Hematopoietic multipotent progenitor cell treated with erythropoietin and hydrocortisone succinate and interleukin-3 and kit ligand, for 8 days (in vitro differentiated cells): ENCODE results near the gene C19orf38.
"Not testable (repeated sequence)": the region's sequence is repeated elsewhere in the genome, so short reads cannot be mapped to it uniquely, and the experiment has no call there.

Source experiments
- DNase-seq: peaks from one replicate; pipeline ENCODE4 v3.0.0-alpha.2; 2015

The C19orf38 gene

DNA sequence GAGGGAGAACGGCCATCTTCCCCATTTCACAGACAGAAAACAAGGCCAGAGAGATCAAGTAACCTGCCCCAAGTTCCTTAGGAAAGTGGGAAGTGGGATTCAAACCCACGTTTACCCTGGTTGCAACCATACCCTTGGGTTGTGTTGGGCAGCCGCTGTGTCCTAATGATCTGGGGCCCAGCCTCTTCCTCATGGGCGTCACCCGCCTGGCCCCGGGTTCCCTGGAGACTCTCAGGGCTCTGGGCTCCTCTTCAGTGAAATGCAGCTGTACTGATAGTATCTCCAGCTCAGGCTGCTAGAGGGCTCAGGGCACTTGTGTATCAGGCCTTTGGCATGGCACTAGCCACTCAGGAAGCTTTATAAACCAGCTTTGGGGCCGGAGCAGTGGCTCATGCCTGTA lies 22.0 kb upstream of the C19orf38 start:
- peak; percentile 75 for DNase-seq

DNA sequence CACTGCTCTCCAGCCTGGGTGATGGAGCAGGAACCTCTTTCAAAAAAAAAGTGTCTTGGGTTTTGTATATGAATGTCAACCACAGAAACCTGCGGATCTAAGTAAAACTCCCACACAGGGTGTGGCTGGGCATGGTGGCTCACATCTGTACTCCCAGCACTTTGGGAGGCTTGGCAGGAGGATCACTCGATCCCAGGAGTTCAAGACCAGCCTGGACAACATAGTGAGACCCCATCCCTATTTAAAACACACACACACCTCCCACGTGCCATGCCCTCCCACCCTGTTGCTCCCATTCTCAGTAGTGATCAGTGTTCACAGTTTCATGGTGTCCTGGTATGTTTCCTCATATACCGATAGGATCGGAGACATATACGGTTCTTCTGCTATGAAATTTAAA lies 21.4 kb upstream of the C19orf38 start:
- no peak for DNase-seq

DNA sequence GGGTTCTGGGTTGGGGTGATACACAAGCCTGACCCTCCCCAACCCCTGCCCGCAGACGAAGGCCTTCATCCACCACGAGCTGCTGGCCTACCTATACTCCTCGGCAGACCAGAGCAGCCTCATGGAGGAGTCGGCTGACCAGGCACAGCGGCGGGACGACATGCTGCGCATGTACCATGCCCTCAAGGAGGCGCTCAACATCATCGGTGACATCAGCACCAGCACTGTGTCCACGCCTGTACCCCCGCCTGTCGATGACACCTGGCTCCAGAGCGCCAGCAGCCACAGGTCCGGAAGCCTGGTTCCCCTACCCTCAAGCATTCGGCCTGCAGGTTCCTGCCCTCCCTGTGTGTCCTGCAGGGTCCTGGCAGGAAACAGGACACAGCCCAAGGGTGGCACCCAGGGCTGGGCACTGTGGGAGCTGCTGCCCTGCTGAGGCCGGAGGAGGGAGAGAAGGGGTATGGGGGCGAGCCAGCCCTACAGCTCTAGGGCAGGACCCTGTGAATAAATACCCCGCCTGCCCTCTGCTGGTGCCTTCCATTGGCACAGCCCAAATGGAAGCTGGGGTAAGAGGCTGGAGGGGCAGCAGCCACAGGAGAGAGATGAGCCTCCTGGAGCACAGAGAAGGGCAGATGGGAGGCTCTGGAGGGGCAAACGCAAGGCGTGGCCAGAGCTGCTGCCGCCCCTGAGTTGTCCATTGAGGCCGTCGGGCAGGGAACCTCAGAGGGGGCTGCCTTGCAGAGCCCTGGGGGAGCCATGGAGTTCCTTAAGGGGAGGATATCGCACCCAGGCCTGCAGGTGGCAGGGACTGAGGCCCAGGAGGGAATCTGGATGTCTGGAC lies 19.0 kb upstream of the C19orf38 start:
- DNase-seq: peak; percentile 43

DNA sequence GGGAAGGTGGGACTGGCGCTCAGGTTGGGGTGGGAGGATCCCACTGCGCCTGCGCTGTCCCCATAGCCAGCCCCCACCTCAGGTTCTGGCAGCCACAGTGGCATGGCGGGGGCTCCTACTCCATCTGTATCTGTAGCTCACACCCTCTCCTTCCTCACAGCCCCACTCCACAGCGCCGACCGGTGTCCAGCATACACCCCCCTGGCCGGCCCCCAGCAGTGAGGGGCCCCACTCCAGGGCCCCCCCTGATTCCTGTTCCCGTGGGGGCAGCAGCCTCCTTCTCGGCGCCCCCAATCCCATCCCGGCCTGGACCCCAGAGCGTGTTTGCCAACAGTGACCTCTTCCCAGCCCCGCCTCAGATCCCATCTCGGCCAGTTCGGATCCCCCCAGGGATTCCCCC lies 18.2 kb upstream of the C19orf38 start:
- no peak for DNase-seq

DNA sequence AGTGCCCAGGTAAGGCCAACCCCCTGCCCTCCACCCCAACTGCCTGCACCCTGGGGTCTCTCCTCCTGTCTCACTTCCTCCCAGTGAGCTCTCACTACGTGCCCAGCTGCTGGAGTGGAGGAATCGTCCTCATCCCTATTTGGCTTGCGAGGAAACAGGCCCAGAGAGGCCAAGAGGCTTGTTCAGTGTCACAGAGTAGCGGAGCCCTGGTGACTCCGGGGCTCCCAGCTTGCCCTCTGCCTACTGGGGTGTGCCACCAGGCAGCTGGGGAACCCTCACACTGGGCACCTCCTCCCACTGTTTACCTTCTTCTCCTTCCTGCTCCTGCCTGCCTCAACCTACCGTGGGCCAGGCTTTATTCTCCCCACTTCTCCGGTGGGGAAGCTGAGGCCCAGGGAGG lies 17.8 kb upstream of the C19orf38 start:
- DNase-seq: no peak

DNA sequence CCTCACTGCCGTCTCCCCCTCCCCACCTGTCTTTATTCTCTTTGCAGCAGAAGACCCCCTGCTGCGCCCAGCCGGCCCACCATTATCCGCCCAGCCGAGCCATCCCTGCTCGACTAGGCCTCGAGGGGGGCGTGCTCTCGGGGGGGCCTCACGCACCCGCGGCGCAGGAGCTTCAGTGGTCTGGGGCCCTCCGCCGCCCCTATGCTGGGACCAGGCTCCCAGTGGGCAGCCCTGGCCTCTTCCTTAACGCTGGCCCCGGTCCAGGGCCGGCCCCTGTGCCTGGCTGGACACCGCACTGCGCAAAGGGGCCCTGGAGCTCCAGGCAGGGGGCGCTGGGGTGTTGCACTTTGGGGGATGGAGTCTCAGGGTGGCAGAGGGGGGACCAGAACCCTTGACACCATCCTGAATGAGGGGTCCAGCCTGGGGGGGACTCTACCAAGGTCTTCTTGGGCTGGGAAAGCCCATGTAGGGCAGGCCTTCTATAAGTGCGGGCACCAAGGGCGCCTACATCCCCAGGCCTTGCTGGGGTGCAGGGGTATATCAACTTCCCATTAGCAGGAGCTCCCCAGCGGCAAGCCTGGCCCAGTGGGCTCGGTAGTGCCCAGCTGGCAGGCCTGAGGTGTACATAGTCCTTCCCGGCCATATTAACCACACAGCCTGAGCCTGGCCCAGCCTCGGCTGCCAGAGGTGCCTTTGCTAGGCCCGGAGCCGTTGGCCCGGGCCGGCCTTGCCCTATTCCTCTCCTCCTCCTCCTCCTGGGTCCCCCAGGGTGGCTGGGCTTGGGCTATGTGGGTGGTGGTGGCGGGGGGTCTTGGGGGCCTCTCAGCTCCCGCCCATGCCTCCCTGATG lies 17.1 kb upstream of the C19orf38 start:
- no peak for DNase-seq

DNA sequence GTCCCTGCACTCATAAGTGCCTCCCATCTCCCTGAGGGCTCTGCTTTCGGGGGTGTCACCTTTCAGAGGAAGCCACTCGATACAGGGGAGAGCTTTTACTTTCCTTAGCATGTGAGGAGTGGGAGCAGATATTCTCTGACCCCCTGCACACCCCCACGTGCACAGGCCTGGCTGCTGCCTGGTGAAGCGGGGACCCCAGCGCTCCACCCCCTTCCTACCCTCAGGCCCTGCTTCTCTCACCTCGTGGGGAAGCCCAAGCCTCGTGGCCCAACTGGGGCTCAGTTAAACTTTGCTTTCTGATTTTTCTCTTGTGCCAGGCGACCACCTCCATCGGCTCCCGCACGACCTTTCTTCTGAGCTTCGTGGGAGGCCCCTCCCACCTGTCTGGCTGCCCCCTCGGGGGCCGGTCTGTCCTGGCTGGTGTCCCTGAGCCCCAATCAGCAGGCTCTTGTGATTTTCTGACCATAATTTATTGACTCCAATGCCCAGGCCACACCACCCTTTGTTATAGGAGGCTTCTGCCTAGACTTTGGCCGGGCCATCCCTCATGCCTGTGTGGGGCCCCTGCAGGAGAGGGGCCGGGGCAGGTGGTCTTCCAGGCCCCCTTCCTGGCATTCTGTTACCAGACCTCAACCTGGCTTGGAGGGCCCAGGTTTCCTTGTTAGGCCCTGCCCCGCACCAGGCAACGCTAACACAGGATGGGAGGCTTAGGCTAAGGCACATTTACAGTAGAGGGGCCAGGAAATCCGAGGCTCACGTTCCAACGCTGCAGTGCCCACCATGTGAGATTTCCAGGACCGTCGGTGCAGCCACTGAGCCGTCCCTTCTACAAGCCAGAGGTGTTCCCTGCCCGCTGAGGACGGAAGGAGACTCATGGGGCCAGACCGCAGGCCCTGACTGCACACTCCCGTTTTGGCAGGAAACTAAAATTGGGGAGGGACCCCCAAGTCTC lies 16.0 kb upstream of the C19orf38 start:
- no peak for DNase-seq

DNA sequence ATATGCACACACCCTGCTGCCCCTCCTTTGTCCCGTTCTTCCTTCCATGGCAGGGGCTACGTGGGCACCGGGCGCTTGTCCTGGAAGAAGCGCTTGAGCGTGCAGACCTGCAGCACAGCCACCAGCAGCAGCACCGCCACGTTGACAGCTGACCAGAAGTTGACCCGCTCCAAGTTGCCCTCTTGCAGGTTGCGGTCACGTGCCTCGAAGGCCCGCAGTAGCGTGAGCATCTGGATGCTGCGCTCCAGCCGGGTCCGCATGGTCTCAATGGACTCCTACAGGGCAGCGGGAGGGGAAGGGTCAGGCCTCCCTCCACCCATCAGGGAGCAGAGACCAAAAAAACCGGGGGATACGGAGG lies 15.3 kb upstream of the C19orf38 start:
- no peak for DNase-seq

DNA sequence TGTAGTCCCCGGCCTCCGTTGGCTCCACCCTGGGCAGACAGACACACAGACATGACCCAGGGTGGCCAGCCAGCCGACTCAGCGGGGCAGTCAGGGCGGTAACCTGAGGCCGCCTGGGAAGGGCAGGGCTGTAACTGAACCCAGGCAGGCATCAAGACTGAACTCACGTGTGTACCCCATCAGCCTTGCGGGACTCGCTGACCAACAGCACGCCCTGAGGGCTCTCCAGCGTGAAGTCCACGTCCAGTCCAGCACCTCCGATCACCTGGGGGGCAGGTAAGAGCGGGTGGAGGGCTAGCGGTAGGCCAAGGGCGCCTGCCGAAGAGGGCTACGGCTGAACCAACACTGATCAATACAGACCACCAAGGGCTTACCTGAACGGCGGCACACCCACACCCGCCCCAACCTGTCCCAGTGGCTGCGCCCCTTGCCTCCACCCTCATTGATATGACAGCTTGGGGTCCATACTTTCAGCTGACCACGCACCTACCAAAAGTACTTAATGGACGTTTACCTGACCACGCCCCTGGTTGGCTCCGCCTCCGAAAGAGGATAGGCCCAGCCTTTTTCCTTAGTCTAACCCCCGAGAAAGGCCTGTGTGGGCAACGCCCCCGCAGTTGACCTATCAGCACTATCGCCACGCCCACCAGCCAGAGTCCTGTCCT lies 13.0 kb upstream of the C19orf38 start:
- no peak for DNase-seq

DNA sequence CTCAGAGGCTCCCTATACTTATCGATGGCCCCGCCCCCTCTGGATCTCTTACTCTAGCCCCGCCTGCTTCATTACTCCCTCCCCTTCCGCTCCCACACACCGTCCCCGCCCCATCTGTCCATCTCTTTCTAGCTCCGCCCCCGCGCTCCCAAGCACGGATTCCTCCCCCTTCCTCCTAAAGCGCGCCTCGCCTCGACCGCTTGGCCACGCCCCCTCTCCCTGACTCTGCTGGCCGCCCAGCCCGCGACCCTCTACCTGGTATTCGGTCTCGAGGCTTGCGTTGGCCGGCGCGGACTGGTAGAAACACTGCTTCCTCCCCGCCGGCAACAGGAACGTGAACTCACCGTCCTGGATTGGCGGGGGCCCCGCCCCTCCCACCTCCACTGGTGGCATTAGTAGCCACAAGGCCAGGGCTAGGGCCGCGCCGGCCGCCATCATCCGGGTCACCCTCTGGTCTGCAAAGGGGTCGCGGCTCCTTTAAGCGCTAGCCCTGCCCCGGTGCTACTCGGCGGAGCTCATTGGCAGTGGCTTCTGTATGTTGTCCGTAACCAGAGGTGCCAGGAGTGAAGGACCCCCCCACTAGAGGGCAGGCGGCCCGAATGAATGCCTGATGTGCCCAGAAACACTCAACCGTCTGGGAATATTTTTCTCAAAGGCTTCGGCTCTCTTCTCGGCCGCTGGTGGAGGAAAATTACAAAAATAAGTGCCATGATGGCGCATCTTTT lies 12.3 kb upstream of the C19orf38 start, which contains the start of gene TMED1:
TSS of gene TMED1 (minus strand) at position 459 of the 725 bp plus-strand sequence. CDS start at position 438, 21 bp downstream.
- peak; percentile 100 for DNase-seq

DNA sequence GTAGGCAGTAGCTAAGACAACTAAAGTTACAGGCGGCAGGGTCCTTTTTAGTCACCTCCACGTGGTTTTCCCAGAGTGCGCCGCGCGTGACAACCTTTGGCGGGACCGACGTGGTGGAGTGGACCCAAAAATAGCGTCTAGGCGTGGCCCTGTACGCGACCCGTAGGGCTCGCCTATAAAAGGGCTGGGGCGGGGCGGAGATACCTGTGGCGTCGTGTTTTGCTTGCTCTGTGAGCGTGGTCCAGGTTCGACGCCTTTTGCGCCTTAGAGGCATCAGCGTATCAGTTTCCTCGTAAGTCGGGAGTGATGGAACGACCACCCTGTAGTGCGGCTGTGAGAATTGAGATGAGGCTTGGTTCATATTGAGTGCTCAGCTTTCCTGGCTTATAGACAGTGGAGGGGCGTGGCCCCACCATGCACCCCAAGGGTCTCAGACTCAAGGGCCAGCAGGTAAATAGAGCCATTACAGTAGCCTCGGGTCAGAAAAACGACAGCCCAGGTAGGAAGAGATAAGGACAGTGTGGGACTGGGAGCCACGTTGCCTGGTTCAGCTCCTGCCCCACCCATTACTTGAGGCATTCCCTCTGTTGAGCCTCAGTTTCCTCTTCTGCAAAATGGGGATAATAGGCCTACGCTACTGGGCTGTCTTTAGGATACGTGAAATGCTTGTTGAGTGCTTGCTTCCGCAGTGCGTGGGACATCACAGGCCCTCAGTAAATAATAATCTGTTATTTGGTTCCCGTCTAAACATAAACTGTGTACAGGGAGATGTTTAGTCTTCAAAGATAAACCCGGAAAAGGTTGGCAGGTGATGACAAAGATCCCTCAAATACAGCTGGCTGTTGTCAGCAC lies 11.5 kb upstream of the C19orf38 start:
- DNase-seq: peak; percentile 93

DNA sequence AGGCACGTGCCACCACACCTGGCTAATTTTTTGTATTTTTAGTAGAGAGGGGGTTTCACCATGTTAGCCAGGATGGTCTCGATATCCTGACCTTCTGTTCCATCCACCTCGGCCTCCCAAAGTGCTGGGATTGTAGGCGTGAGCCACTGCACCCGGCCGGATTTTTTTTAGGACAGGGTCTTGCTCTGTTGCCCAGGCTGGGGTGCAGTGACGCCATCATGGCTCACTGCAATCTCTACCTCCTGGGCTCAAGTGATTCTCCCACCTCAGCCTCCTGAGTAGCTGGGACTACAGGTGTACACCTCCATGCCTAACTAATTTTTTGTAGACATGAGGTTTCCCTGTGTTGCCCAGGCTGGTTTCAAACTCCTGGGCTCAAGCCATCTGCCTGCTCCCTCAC lies 10.6 kb upstream of the C19orf38 start:
- DNase-seq: not testable (repeated sequence)

DNA sequence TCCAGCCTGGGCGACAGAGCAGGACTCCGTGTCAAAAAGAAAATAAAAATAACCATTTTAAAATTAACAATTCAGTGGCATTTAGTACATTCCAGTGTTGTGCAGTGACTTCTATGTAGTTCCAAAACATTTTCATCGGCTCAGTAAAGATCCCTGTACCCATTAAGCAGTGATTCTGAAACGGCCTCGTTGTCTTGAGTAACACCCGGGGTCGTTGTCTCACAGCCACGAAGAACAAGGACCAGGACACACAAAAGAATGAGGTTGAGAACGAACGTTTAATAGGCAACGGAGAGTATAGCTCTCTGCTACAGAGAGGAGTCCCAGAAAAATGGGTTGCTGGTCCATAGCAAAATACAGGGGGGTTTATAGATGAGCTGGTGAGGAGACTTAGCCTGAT lies 9.8 kb upstream of the C19orf38 start:
- peak; percentile 22 for DNase-seq

DNA sequence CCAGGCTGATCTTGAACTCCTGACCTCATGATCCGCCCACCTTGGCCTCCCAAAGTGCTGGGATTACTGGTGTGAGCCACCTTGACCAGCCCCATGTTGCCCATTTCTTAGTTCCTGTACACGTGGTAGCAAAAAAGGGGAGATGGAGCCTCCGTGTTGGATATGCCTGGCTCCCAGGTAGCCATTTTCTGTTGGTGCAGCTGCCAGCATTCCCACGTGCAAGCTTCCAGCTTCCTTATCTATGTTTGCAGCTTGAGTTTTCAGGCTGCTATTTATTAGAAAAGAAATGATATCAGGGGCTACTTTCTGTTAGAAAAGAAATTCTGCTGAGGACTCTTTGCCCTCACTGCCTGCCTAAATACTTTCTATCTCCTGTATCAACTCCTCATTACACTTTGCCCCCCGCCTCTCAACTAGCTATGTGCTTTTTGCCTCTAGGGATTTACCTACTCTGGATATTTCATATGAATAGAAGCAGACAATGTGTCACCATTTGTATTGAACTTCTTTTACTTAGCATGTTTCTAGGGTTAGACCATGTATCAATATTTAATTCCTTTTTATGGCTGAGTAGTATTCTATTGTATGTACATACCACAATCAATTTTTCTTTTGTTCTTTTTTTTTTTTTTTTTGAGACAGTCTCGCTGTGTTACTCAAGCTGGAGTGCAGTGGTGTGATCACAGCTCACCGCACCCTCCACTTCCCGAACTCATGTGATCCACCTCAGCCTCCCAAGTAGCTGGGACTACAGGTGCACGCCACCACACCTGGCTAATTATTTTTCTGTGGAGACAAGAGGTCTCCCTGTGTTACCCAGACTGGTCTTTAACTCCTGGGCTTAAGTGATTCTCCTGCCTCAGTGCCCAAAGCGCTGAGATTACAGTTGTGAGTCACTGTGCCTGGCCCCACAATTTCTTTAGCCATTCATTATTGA lies 8.8 kb upstream of the C19orf38 start:
- DNase-seq: peak; percentile 95

DNA sequence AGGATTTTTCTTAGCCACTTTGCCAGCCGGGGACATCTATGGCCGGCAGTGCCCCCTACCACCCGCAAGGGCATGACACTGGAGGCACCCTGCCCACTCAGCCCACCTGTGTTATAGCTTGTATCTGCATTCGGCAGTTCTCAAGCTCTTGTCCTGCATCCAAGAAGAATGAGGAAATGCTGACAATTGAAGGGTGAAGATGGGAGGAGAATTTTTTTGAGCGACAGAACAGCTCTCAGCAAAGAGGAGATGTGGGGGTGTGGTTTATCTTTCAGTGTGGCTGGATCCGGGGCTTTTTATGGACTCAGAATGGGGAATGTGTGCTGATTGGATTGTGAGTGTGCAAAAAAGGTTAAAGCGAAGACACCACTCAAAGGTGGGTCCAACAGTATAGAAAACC lies 5.4 kb upstream of the C19orf38 start:
- DNase-seq: no peak

DNA sequence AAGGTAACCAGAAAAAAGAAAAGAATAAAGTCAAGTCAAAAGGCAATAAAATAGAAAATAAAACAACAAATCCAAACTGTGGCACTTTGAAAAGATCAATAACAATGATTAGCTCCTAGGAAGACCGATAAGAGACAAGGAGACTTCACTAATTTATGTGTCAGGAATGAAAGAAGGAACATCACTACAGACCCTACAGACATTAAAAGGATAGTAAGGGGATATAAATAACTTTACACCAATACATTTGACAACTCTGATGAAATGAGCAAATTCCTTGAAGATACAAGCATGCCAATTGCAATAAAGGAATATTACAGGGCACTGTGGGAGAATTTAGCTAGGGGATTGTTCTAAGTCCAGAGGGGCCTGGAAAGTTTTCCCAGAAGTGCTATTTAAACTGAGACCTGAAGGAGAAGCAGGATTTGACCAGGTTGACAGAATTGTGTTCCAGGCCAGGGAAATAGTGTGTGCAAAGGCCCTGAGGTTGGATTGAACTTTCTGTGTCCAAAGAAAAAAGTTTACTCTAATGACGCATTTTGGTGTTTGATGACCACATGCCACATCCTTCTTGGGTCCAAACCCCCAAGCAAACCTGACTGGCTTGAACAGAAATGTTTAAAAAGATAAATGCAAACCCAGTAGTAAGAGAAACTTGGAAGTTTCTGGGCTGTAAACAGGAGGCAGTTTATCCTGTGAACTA lies 1.6 kb upstream of the C19orf38 start:
- no peak for DNase-seq

DNA sequence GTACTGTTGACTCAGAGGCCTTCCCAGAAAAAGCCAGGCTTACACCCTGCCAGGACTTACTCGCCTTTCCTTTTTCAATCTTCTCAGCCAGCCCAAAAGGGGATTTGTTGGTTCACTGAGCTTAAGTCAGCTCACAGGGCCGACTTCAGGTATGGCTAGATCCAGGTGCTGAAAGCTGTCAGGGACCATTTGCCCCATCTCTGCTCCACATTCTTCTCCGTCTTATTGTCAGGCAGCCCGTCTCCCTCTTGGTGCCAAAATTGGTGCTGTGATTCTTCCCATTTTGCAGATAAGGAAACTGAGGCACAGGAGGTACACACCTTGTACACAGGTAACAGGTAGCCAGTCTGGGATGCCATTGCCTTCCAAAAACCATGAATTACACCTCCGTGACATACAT lies 2.4 kb downstream of the C19orf38 start:
- DNase-seq: no peak

DNA sequence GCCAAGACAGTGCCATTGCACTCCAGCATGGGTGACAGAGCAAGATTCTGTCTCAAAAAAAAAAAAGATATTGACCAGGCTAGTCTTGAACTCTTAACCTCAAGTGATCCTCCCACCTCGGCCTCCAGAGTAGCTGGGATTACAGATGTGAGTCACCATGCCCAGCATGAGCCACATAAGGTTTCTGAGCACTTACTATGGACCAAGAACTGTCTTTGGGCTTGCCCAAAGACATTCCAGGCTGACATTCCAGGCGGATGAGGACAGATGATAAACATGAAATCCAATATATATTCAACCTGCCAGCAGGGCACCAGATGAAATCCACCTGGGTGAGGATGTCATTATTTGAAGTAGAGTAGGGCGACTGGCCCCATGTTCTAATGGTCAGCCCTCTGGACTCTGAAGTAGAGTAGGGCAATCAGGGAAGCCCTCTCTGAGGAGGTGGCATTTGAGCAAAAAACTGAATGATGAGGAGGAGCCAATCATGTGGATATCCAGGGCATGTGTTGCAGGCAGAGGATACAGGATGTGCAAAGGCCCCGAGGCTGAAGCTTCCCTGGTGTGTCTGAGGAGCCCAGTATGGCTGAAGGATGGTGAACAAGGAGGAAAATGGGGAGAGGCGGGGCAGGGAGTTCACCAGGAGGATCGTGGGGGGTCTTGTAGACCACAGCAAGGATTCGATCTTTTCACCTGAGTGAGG lies 4.0 kb downstream of the C19orf38 start:
- DNase-seq: no peak
